ENCODE data around the gene PLCB4. TPM values are rescaled to one million over a fixed set of nuclear protein-coding genes. Genes with fewer than 3 reads are reported as not detected.

PLCB4 gene
- total RNA-seq, 1 experiment from 2014 or later, result 12.6 TPM

DNA sequence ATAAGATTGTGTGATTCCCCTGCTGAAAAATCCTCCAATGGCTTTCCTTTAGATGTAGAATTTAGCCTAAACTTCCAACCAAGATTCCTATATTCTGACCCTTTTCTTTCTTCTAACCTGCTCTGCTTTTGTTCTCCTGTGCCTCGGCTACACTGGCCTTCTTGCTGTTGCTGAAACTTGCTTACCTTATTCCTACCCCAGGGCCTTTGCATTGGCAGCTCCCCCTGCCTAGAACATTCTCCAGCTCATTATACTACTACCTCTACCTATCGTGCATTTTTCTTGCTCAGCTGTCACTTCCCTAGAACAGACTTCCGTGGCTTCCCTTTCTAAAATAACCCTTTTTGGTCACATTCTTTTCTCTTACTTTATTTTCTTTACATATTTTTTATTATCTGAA, 48.7 kb downstream of the PLCB4 start:
- no peak overlapping the region for H3K4me3 Mint-ChIP-seq
- no peaks in the 10 kb centered on the region for H3K36me3 Mint-ChIP-seq
- H3K9me3 Mint-ChIP-seq, result no peaks in the 10 kb centered on the region
- ATAC-seq (no peak), DNase-seq (ENCODE audit: low spot score) (no peak)
- POLR2A ChIA-PET, result no interaction called here
- 0 out of 2 replicates have a peak, but pooled peaks have one; percentile 49 for TF ChIP-seq GTF2I (CRISPR knock-in tag; conservative IDR thresholded peaks at IDR 0.05)
- no peak for TF ChIP-seq GRHL2 (CRISPR knock-in tag; IDR thresholded peaks at IDR 0.05; ENCODE audit: insufficient replicate concordance, severe bottlenecking)
- CTCF ChIA-PET, result no interaction called here
- H3K27ac Mint-ChIP-seq, result no peak overlapping the region
- H3K4me1 Mint-ChIP-seq, result peaks cover 4% of the 10 kb centered on the region
- H3K27me3 Mint-ChIP-seq (ENCODE audit: low read depth), result no peaks in the 10 kb centered on the region

DNA sequence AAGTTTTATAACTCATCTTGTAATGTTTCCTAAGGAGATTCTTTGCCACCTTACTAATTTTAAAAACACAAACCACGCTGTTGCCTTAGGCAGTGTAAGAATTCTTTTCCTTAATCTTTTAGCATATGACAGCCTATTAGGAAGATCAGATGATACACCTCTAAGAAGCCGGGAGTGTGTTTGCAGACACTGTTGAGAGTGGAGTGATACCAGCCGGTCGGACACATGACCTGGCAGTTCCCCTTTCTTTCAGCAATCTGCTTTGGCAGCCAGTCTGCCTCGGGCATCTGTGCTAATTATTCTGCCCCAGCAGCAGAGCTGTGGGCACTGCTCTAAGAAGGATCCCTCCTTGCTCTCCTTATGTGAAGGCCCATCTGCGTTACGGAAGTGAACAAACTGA, 50.9 kb downstream of the PLCB4 start:
- Mint-ChIP-seq H3K27me3 (ENCODE audit: low read depth) (no peaks in the 10 kb centered on the region), H3K36me3 (no peaks in the 10 kb centered on the region), H3K27ac (no peak overlapping the region), H3K9me3 (no peaks in the 10 kb centered on the region), H3K4me3 (no peak overlapping the region), H3K4me1 (peaks cover under 1% of the 10 kb centered on the region)
- ATAC-seq, result no peak
- DNase-seq (ENCODE audit: low spot score), result no peak
- ChIA-PET POLR2A (no interaction called here), CTCF (no interaction called here)
- no peak for TF ChIP-seq JUN (CRISPR knock-in tag; IDR thresholded peaks at IDR 0.05)
- no peak for TF ChIP-seq MXD4 (CRISPR knock-in tag; IDR thresholded peaks at IDR 0.05; ENCODE audit: borderline replicate concordance)
- TF ChIP-seq, protein P1, sequence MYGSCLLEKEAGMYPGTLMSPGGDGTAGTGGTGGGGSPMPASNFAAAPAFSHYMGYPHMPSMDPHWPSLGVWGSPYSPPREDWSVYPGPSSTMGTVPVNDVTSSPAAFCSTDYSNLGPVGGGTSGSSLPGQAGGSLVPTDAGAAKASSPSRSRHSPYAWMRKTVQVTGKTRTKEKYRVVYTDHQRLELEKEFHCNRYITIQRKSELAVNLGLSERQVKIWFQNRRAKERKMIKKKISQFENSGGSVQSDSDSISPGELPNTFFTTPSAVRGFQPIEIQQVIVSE (CRISPR knock-in tag; IDR thresholded peaks at IDR 0.05; ENCODE audit: borderline replicate concordance), result no peak
- no peak for TF ChIP-seq ZBTB21 (CRISPR knock-in tag; IDR thresholded peaks at IDR 0.05; ENCODE audit: borderline replicate concordance)
- no peak for TF ChIP-seq TEAD1 (CRISPR knock-in tag; IDR thresholded peaks at IDR 0.05)
- TF ChIP-seq ELF4 (CRISPR knock-in tag; IDR thresholded peaks at IDR 0.05; ENCODE audit: low read depth), result no peak
- TF ChIP-seq SMAD3 (CRISPR knock-in tag; IDR thresholded peaks at IDR 0.05; ENCODE audit: borderline replicate concordance), result no peak
- TF ChIP-seq ZNF263 (CRISPR knock-in tag; IDR thresholded peaks at IDR 0.05; ENCODE audit: low read depth), result no peak
- TF ChIP-seq CREM (CRISPR knock-in tag; IDR thresholded peaks at IDR 0.05), result no peak
- no peak for TF ChIP-seq OVOL2 (CRISPR knock-in tag; IDR thresholded peaks at IDR 0.05; ENCODE audit: borderline replicate concordance)
- TF ChIP-seq TP53 (CRISPR knock-in tag; IDR thresholded peaks at IDR 0.05), result no peak
- no peak for TF ChIP-seq NR2C2 (CRISPR knock-in tag; IDR thresholded peaks at IDR 0.05)
- no peak for TF ChIP-seq PRRX2 (CRISPR knock-in tag; IDR thresholded peaks at IDR 0.05)
- TF ChIP-seq ZNF423 (CRISPR knock-in tag; IDR thresholded peaks at IDR 0.05), result no peak
- TF ChIP-seq, protein P2, sequence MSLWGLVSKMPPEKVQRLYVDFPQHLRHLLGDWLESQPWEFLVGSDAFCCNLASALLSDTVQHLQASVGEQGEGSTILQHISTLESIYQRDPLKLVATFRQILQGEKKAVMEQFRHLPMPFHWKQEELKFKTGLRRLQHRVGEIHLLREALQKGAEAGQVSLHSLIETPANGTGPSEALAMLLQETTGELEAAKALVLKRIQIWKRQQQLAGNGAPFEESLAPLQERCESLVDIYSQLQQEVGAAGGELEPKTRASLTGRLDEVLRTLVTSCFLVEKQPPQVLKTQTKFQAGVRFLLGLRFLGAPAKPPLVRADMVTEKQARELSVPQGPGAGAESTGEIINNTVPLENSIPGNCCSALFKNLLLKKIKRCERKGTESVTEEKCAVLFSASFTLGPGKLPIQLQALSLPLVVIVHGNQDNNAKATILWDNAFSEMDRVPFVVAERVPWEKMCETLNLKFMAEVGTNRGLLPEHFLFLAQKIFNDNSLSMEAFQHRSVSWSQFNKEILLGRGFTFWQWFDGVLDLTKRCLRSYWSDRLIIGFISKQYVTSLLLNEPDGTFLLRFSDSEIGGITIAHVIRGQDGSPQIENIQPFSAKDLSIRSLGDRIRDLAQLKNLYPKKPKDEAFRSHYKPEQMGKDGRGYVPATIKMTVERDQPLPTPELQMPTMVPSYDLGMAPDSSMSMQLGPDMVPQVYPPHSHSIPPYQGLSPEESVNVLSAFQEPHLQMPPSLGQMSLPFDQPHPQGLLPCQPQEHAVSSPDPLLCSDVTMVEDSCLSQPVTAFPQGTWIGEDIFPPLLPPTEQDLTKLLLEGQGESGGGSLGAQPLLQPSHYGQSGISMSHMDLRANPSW (CRISPR knock-in tag; conservative IDR thresholded peaks at IDR 0.05; ENCODE audit: low read depth), result no peak
- TF ChIP-seq, protein P3, sequence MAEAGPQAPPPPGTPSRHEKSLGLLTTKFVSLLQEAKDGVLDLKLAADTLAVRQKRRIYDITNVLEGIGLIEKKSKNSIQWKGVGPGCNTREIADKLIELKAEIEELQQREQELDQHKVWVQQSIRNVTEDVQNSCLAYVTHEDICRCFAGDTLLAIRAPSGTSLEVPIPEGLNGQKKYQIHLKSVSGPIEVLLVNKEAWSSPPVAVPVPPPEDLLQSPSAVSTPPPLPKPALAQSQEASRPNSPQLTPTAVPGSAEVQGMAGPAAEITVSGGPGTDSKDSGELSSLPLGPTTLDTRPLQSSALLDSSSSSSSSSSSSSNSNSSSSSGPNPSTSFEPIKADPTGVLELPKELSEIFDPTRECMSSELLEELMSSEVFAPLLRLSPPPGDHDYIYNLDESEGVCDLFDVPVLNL (CRISPR knock-in tag; IDR thresholded peaks at IDR 0.05; ENCODE audit: borderline replicate concordance, low read depth), result no peak
- TF ChIP-seq, protein P4, sequence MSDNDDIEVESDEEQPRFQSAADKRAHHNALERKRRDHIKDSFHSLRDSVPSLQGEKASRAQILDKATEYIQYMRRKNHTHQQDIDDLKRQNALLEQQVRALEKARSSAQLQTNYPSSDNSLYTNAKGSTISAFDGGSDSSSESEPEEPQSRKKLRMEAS (CRISPR knock-in tag; IDR thresholded peaks at IDR 0.05), result no peak
- TF ChIP-seq, protein P5, sequence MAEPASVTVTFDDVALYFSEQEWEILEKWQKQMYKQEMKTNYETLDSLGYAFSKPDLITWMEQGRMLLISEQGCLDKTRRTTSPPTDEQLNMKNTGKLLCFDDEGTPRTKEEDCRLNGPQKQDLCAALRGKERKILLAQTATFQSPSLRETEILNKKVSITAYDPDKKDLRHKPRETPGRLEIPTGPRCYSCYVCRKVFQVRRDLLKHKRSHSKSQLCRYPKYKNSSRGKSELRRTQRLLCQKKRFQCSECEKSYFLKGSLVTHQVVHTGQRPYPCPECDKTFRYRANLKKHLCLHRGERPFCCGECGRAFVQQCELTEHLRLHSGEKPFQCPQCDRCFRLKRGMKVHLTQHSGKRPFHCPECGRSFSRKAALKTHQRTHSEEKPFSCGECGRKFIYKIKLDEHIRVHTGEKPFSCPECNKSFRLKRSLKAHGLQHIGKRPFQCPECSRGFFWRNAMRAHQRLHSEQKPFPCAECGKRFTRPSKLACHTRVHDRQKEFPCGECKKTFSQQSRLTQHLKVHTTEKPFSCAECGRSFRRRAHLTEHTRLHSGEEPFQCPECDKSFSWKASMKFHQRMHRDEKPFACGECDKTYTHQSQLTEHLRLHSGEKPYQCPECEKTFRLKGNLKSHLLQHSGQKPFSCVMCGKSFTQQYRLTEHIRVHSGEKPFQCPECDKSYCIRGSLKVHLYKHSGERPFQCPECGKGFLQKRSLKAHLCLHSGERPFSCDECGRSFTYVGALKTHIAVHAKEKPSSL (CRISPR knock-in tag; conservative IDR thresholded peaks at IDR 0.05), result no peak

Data from WTC11 (cell line).